ENCODE measurements around the gene CAMTA1.

GRCh38 chr1:7669559-7670311 is 884.5 kb downstream of the CAMTA1 start:
- TF ChIP-seq, protein P1, sequence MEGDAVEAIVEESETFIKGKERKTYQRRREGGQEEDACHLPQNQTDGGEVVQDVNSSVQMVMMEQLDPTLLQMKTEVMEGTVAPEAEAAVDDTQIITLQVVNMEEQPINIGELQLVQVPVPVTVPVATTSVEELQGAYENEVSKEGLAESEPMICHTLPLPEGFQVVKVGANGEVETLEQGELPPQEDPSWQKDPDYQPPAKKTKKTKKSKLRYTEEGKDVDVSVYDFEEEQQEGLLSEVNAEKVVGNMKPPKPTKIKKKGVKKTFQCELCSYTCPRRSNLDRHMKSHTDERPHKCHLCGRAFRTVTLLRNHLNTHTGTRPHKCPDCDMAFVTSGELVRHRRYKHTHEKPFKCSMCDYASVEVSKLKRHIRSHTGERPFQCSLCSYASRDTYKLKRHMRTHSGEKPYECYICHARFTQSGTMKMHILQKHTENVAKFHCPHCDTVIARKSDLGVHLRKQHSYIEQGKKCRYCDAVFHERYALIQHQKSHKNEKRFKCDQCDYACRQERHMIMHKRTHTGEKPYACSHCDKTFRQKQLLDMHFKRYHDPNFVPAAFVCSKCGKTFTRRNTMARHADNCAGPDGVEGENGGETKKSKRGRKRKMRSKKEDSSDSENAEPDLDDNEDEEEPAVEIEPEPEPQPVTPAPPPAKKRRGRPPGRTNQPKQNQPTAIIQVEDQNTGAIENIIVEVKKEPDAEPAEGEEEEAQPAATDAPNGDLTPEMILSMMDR (IDR thresholded peaks at IDR 0.05) = peak; percentile 36 to 55 (median 49)
- no peak for TF ChIP-seq POLR2AphosphoS5 (IDR thresholded peaks at IDR 0.05; ENCODE audit: insufficient read depth in 1 of 2, low read depth in 1 of 2)
